Fibroblast of skin of left biceps (primary cell): ENCODE results near the gene ZNF493.

Experiments
- DNase-seq, 2 experiments: peaks; one replicate each; pipeline ENCODE4 v3.0.0-alpha.2; 2013; ENCODE audit warnings: low read depth in 2 of 2

The ZNF493 gene

GRCh38 chr19:21463449-21464105 lies 66.6 kb downstream of the ZNF493 start:
- DNase-seq, result no peak

GRCh38 chr19:21466627-21467026 lies 69.7 kb downstream of the ZNF493 start:
- DNase-seq, result no peak

GRCh38 chr19:21468791-21469190 lies 71.9 kb downstream of the ZNF493 start:
- DNase-seq, result no peak

DNA sequence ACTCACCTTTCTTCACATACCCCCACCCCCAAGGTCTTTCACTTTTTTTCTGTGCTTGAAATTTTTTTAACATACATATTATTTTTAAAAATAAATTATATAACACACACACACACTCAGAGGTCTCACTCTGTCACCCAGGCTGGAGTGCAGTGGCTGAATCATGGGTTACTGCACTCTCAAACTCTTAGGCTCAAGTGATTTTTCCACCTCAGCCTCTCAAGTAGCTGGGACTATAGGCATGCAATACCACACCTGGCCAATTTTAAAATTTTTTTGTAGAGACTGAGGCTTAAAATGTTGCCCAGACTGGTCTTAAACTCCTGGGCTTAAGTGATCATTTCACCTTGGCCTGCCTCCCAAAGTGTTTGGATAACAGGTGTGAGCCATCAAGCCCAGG lies 75.6 kb downstream of the ZNF493 start:
- DNase-seq, result no peak

- DNase-seq, result no peak
These were observed 77.8 kb downstream of the ZNF493 start for GRCh38 chr19:21474671-21475181.
